Lower lobe of right lung (tissue), 2 donors: Measurements from ENCODE around the gene TNC. TPM values are rescaled to one million over a fixed set of nuclear protein-coding genes. Genes with fewer than 3 reads are reported as not detected.
A peak's percentile ranks its signal among the peaks of the same experiment; 100 is the strongest.

Experiments used
- ATAC-seq, 2 donors: fragments of 200-7000 bp; cut with Tn5 transposase; one replicate each; pipeline ENCODE4 v1.9.1; 2020 to 2022; ENCODE audit warnings: mild to moderate bottlenecking in 2 of 2, moderate library complexity in 2 of 2
- DNase-seq: peaks from one replicate; pipeline ENCODE4 v3.0.0-alpha.2; 2020
- H3K27ac ChIP-seq: fragments of 200-600 bp; one replicate; pipeline ENCODE4 v1.8.0; 2022
- H3K27me3 ChIP-seq: fragments of 200-600 bp; one replicate; pipeline ENCODE4 v1.8.0; 2022; ENCODE audit warnings: low read depth
- H3K36me3 ChIP-seq: fragments of 200-600 bp; one replicate; pipeline ENCODE4 v1.8.0; 2022; ENCODE audit warnings: mild to moderate bottlenecking
- H3K4me1 ChIP-seq: fragments of 200-600 bp; one replicate; pipeline ENCODE4 v1.8.0; 2022
- H3K4me3 ChIP-seq: fragments of 200-600 bp; one replicate; pipeline ENCODE4 v1.8.0; 2022; ENCODE audit warnings: mild to moderate bottlenecking
- H3K9me3 ChIP-seq: fragments of 200-600 bp; one replicate; pipeline ENCODE4 v1.8.0; 2022
- intact Hi-C: fragments of 100-400 bp; cut with DNase I; formaldehyde crosslinking; loops from one replicate; pipeline ENCODE4 v1.11.0; 2022
- total RNA-seq: library from RNA; stranded (reverse); fragmentation: NEBNext Ultra II Directional; extraction: Animal tissue kit (Norgen Biotek cat#: 25700); gene quantifications from one replicate; pipeline ENCODE4 v1.2.1, GENCODE V29; 2021
- TF ChIP-seq, protein P1 (sequence below): fragments of 200-600 bp; IDR thresholded peaks from one replicate; pipeline ENCODE4 v1.8.0; 2022; ENCODE audit warnings: antibody characterized with exemption, mild to moderate bottlenecking
- donor health status: DM: no; HTN: yes; CAD: no; lungs with severe emphysema.

The TNC gene
- total RNA-seq, 1 donor from 2014 or later, result 18.5 TPM

DNA sequence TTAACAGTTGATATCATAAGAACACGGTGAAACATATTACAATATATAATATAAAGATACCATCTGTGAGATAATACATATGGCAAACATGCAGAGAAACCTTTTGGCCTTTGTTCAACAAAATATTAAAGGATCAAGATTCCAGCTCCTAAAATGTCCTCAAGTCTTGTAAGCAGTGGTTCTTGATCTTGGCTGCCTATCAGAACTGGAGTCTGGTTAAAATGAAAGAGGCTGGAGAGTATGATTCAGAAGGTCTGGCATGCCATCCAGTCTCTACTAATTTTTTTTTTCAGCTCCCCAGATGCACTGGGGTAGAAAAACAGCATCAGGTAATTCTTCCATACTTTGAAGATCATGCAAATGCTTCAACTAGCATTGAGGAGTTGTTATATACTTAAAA lies 83.2 kb downstream of the TNC start:
- peak in 1 of 2 donors; percentile 37 for ATAC-seq
- TF ChIP-seq, protein P1, sequence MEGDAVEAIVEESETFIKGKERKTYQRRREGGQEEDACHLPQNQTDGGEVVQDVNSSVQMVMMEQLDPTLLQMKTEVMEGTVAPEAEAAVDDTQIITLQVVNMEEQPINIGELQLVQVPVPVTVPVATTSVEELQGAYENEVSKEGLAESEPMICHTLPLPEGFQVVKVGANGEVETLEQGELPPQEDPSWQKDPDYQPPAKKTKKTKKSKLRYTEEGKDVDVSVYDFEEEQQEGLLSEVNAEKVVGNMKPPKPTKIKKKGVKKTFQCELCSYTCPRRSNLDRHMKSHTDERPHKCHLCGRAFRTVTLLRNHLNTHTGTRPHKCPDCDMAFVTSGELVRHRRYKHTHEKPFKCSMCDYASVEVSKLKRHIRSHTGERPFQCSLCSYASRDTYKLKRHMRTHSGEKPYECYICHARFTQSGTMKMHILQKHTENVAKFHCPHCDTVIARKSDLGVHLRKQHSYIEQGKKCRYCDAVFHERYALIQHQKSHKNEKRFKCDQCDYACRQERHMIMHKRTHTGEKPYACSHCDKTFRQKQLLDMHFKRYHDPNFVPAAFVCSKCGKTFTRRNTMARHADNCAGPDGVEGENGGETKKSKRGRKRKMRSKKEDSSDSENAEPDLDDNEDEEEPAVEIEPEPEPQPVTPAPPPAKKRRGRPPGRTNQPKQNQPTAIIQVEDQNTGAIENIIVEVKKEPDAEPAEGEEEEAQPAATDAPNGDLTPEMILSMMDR, result no peak
- Histone ChIP-seq H3K36me3 (no peaks in the 10 kb centered on the region), H3K4me1 (peaks cover 4% of the 10 kb centered on the region), H3K4me3 (no peak overlapping the region), H3K27ac (no peak overlapping the region), H3K9me3 (no peaks in the 10 kb centered on the region), H3K27me3 (no peaks in the 10 kb centered on the region)
- no peak for DNase-seq
- intact Hi-C loops, result no loop called here

DNA sequence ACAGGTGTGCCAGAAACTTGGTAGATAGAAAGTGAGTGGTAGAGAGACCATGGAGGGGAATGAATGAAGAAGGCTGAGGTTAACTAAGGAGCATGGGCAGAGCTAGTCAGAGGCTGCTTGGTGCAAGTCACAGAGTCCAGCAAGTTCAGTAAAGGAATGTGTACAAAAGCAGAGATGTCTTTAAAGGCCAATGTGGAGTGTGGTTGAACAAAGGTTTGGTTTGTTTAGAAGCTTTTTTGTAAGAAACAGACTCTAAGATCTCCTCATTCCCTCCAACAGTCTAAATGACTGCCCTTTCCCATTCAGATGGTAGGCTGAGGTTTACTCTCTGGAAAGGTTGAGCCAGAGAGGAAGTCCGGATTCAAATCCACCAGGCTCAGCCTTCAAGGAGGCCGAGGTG lies 84.2 kb downstream of the TNC start:
- Histone ChIP-seq H3K27me3 (no peaks in the 10 kb centered on the region), H3K36me3 (no peaks in the 10 kb centered on the region), H3K27ac (no peak overlapping the region), H3K4me3 (no peak overlapping the region), H3K9me3 (no peaks in the 10 kb centered on the region), H3K4me1 (peaks cover 4% of the 10 kb centered on the region)
- TF ChIP-seq, protein P1, result no peak
- no peak for ATAC-seq
- no peak for DNase-seq
- intact Hi-C loops, result no loop called here

GRCh38 chr9:115032296-115032695 lies 85.7 kb downstream of the TNC start:
- intact Hi-C loops, result no loop called here
- Histone ChIP-seq H3K27ac (no peak overlapping the region), H3K4me3 (no peak overlapping the region), H3K9me3 (no peaks in the 10 kb centered on the region), H3K4me1 (peaks cover 4% of the 10 kb centered on the region), H3K36me3 (no peaks in the 10 kb centered on the region), H3K27me3 (no peaks in the 10 kb centered on the region)
- DNase-seq, result no peak
- TF ChIP-seq, protein P1, result no peak
- ATAC-seq, result no peak

DNA sequence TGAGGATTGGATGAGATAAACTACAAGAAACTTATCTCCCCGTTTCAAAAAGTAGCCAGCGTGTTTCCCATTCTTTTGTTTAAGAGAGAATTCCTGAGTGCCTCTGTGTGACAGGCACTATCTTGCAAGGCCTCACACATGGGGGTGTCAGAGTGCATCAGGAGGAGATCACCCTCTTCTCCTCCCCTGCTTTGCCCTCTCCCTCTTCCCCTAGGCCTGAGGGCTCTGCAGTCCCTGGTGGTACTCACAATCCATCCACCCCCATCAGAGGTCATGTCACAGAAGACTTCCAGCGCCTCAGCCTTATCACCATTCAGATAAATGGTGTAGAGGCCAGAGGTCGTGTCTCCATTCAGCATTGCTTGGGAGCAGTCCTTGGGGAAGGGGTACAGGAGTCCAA lies 88.0 kb downstream of the TNC start:
- DNase-seq, result no peak
- Histone ChIP-seq H3K27me3 (no peaks in the 10 kb centered on the region), H3K27ac (no peak overlapping the region), H3K4me1 (no peaks in the 10 kb centered on the region), H3K4me3 (no peak overlapping the region), H3K36me3 (no peaks in the 10 kb centered on the region), H3K9me3 (no peaks in the 10 kb centered on the region)
- intact Hi-C loops, result no loop called here
- TF ChIP-seq, protein P1, result no peak
- no peak for ATAC-seq

GRCh38 chr9:115025721-115026120 lies 92.2 kb downstream of the TNC start:
- ATAC-seq (no peak), DNase-seq (no peak)
- Histone ChIP-seq H3K9me3 (no peaks in the 10 kb centered on the region), H3K27me3 (no peaks in the 10 kb centered on the region), H3K4me1 (no peaks in the 10 kb centered on the region), H3K36me3 (no peaks in the 10 kb centered on the region), H3K4me3 (no peak overlapping the region), H3K27ac (no peak overlapping the region)
- intact Hi-C loops, result no loop called here
- TF ChIP-seq, protein P1, result no peak
